Fibroblast of mammary gland (primary cell): ENCODE data around the gene LCMT2.

Experiments
- DNase-seq: peaks from one replicate; pipeline ENCODE4 v3.0.0-alpha.2; 2010; ENCODE audit warnings: low read depth
- H3K4me3 ChIP-seq: 2 replicates; pipeline ENCODE4 v1.5.1; 2011; ENCODE audit warnings: low read depth, mild to moderate bottlenecking, low read length, moderate library complexity; ENCODE audit not compliant: control insufficient read depth
- CTCF ChIP-seq: conservative IDR thresholded peaks from 2 replicates; pipeline ENCODE4 v1.5.1; 2011; ENCODE audit warnings: low read depth, low read length, inconsistent platforms; ENCODE audit not compliant: control insufficient read depth, insufficient read depth

LCMT2 gene

GRCh38 chr15:43312378-43312777 lies 18.0 kb downstream of the LCMT2 start:
- no peak for DNase-seq
- TF ChIP-seq CTCF: no peak
- H3K4me3 ChIP-seq: no peak overlapping the region

- DNase-seq: no peak
- no peak for TF ChIP-seq CTCF
- no peak within 1 kb of the TSS for H3K4me3 ChIP-seq
These were observed 28.1 kb downstream of the LCMT2 start, which contains the start of gene TGM7 for GRCh38 chr15:43302205-43302817. Gene TGM7, minus strand, starts transcription at chr15:43302255.

- DNase-seq: no peak
- no peak for TF ChIP-seq CTCF
These were observed 30.5 kb downstream of the LCMT2 start for GRCh38 chr15:43299884-43300283.

GRCh38 chr15:43299411-43299810 lies 31.0 kb downstream of the LCMT2 start:
- H3K4me3 ChIP-seq: no peak overlapping the region
- no peak for DNase-seq
- no peak for TF ChIP-seq CTCF

More at GRCh38 chr15:43299884-43300283, 30.5 kb downstream of the LCMT2 start:
- no peak overlapping the region for H3K4me3 ChIP-seq

- no peak for DNase-seq
- no peak for TF ChIP-seq CTCF
- no peak overlapping the region for H3K4me3 ChIP-seq
These were observed 36.2 kb downstream of the LCMT2 start for GRCh38 chr15:43294091-43294706.

- no peak for TF ChIP-seq CTCF
These were observed 36.9 kb downstream of the LCMT2 start for GRCh38 chr15:43293432-43293831.

More at GRCh38 chr15:43293432-43293831, 36.9 kb downstream of the LCMT2 start:
- DNase-seq: no peak
- H3K4me3 ChIP-seq: no peak overlapping the region
